NCI-H345 treated with DMSO at 0.1 percent for 48 hours (cell line): ENCODE measurements around the gene PIEZO2.
"Not testable (repeated sequence)": the region's sequence is repeated elsewhere in the genome, so short reads cannot be mapped to it uniquely, and the experiment has no call there.

ENCODE experiments used
- DNase-seq: peaks from one replicate; lab custom pipeline; 2025; ENCODE audit not compliant: unreplicated experiment; lab: John Stamatoyannopoulos, UW

Gene PIEZO2

DNA sequence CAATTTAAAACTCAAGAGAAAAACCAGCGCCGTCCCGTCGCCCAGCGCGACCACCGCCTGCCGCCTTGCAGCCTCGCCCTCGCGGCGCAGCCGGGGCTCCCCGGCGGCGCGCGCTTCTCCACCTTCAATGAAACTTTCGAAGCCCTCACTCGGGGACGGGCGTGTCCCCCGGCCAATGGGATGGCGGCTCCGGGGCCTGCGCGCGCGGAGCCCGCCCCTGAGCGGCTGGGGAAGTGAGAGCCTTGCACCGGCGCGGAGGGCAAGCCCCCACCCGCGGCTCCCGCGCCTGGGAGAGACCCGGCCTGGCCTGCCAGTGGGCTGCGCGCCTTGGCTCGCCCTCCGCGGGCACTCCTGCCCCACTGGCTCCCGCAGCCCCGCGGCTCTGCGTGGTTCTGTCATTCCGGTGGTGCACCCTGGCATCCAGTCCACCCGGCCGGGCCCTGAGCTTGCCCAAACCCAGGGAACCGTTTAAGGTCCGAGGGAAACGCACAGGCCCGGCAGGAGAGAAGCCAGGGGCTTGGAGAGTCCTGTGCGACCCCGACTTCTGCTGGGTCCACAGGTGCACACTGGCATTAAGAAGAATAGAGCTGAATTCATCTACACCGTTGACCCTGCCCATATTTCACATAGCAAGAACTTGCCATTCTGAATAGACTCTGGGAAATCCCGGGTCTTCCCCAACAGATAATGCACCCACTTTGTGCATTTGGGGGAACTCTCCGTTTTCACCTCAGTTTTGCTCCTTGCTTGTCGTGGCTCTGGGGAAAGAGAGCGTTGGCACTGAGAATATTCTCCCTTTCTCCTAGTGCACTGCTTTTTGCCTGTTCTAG is at the start of gene PIEZO2:
Gene PIEZO2, minus strand, starts transcription at position 129 of the 830 bp plus-strand sequence. CDS start 981 bp downstream, outside the sequence.
- peak; percentile 28 for DNase-seq

DNA sequence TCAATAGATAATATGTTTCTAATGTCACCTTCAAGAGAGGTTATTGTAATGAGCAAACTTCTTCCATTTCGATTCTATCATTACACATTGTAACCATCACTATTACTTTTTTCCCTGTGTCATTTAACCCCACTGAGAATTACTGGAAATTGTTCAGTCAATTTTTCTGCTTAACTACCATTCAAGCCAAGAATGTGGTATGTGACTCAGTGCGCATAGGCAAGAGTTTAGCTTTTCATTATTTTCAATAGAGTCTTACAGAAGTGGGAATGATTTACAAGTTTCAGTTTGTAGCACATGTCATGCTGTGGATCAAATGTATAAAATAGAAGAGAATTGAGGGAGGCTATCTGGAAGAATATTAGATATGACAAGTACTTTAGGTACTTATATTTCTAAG is 34.3 kb upstream of the PIEZO2 start:
- no peak for DNase-seq

DNA sequence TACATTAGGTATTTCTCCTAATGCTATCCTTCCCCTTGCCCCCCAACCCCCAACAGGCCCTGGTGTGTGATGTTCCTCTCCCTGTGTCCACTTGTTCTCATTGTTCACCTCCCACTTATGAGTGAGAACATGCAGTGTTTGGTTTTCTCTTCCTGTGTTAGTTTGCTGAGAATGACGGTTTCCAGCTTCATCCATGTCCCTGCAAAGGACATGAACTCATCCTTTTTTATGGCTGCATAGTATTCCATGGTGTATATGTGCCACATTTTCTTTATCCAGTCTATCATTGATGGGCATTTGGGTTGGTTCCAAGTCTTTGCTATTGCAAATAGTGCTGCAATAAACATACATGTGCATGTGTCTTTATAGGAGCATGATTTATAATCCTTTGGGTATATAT is 32.3 kb upstream of the PIEZO2 start:
- DNase-seq = not testable (repeated sequence)

DNA sequence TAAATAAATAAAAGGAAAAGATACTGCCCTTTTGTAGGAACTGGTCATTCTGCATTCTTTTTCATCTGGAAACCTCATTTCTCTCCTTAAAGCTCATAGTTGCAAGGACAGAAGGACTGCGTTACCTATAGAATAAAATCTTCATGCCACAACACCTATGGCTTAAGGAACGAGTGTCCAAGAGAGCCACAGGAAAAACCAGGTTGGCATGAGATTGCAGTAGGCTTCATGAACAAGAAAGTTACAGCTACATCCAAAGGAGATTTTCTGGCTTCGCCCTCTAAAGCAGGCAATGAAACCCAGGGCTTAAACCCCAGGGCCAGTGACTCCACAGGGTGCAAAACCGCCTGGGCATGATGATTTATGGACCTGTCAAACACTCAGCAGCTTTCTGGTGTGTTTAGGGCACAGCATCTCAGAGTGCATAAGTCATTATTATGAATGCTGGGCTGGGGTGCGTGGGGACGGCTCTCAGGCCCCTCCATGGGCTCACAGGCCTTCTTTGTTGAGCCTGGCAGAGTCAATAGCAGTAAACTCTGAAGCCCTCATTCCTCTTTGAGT is 30.7 kb upstream of the PIEZO2 start:
- no peak for DNase-seq

DNA sequence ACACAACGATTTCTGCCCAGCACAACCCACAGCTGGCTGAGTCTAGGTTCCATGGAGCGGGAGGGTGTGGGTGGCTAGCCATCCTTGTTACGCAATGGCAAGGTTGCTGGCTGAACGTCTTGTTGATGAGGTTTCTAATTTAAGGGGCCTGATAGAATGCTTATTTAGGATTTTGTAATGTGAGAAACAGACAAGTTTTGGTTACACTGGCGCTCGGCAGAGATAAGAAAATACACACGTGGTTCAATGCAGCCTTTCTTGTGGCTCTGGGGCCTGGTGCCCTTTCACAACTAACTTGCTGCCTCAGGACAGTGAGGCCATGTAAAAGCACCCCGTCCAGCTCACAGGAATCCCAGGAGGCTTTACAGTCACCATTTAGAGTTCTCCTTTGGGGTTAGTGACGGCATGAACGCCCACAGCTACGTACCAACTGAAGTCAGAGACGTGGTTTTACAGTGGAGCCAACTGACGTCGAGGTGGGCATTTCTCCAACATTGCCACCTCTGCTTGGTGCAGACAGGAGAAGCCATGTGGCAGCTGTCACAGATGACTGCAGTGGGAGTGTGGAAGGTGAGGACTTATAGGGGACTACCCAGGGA is 29.7 kb upstream of the PIEZO2 start:
- no peak for DNase-seq

DNA sequence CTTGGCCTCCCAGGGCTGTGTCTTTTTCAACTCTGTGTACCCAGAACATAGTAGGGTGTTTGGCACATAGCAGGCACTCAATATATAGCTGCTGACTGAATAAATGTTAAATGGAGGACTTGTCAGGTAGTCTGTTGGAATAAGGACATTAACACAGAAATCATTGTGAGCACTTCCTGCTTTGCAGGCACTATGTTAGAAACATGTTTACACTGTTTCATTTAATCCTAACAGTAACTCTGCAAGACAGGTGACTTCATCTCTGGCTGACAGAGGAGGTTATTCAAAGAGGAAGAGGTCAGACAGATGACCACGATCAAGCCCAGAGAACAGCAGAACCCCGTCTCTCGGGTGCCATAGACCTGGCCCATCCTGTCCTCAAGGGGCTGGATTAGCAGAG is 28.0 kb upstream of the PIEZO2 start:
- no peak for DNase-seq

DNA sequence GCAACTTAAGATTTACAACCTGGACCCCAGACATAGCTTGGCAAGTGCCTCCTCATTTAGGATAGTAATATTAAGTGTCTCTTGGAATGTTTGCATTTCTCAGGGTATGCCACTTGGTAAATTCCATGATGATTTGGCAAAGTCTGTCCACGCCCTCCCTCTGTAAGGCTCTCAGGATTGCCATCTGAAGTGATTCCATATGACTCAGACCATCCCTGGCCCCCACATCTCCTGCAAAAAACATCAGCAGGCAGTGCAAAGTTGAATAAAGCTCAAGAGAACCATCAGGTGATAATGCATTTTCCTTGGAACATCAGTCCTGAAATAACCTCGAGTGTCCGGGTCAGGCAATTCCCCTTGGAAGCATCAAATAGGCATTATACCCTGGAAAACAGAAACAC is 27.1 kb upstream of the PIEZO2 start:
- no peak for DNase-seq

DNA sequence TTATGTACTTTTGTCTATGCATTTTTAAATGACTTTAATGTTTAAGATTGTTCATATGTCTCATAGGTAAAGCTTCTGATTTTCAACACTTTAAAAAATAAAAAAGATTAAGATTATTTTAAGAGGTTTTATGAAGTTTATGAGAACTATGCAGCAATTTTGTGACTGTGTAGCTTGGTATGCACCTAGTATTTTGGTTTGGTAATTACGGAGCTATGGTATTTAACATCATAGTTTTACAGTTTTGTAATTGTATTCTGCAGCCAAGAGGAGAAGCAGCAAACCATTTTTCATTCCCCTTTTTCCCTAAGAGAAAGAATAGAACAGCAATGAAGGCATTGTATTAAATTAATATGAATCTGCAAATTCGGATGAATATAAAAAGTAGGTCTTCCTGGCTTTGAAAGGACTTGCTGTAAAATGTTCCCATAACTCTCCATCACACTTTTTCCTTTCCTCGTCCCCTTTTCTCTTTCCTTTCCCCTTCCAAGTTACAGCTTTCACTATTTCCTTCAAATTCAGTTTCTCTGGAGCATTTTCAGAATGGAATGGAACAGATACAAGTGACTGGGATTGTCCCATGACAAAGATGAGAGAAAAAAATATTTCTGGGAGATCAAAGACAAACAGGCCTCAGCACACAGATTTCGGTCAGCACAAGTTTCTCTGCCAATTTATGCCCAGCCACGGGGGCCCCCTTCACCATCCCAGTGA is 26.1 kb upstream of the PIEZO2 start:
- DNase-seq = no peak

DNA sequence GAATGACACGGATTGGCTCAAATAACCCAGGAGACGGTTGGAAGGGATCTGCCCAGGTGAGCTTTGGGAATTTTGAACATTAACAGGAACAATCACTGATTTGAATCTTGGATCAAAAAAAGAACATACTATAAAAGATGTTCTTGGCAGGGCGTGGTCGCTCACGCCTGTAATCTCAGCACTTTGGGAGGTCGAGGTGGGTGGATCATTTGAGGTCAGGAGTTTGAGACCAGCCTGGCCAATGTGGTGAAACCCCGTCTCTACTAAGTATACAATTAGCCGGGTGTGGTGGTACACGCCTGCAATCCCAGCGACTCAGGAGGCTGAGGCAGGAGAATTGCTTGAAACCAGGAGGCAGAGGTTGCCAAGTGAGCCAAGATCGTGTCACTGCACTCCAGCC is 24.8 kb upstream of the PIEZO2 start:
- not testable (repeated sequence) for DNase-seq

DNA sequence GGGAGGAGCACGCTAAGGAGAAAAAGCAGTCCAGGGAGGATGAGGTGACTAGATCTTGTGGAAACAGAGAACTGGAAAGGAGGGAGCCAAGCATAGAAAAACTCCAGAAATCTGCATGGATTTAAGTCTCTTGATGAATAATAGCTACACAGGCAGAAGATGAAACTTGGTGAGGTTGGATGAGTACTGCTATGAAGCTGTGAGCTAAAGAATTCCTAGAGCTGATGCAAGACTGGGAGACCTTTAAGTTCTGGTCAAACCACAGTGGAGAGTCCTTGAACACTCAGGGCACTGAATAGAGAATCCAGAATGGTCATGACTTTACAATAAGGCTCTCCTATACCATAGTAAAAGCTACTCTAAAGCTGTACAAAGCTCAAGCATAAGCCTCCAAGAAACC is 18.4 kb upstream of the PIEZO2 start:
- no peak for DNase-seq

DNA sequence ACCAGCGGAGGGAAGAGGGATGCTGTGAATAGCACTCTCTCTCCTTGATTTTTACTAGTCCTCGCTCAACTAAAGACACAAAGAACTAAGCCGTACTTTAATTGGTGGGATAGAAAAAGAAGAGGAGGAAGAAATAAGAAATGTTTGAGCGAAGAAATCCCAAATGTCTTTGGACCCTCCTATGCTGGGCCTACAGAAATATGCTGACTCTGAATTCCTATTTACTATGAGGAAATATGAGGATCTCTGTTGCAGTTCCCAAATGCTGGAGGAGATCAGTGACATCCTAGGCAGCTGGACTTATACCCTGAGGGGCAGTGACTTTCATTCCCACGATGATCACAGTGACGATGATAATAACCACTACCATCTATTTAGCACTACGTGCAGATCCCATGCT is 16.6 kb upstream of the PIEZO2 start:
- DNase-seq = no peak

DNA sequence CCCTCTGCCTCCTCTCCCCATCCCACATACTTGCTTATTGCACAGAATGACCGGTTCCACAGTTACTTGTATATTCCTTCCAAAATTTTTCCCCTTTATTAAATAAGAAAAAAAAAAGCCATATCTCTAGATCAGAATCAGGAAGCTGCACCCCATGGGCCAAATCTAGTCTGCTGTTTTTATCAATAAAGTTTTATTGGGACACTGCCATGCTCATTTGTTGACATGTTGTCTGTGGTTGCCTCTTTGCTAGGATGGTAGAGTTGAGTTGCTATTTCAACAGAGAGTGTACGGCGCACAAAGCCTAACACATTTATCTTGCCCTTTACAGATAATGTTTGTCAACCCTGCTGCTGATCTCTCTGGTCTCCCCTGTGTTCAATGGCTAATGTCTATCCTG is 15.8 kb upstream of the PIEZO2 start:
- DNase-seq = no peak

DNA sequence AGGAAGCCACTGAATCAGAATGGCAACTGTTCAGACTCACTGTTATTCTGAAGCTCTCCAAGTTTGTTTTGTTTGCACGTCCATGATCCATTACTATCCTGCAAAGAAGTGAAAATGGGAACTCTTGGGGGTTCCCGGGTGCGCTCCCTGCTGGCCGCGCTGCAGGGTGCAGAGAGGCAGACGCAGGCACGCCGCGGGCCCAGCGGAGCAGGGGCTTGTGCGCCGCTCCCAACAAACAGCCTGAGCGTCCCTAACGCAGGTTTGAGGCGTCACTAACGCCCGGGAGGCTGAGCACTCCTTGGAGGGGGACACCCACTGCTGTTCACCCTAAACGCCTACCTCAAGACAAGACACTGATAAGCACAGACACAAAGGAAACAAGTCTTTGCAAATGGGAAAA is 14.3 kb upstream of the PIEZO2 start:
- no peak for DNase-seq

DNA sequence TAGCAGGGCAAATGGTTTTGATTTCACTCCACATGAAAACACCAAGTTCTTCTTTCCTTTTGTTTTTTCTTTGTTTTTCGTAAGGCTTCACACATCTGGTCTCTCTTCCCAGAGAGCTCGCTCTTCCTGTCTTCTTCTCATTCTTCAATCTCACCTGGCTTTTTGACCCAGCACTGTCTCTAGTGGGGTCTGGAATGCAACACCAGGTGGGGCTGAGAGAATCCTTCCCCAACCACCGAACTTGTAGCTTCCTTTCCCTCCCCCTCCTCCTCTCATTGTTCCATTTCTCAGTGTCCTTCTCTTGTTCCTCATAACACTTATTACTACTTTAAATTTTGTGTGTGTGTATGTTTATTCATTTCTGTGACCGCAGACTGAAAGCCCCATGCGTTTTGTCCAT is 13.5 kb upstream of the PIEZO2 start:
- DNase-seq = no peak

DNA sequence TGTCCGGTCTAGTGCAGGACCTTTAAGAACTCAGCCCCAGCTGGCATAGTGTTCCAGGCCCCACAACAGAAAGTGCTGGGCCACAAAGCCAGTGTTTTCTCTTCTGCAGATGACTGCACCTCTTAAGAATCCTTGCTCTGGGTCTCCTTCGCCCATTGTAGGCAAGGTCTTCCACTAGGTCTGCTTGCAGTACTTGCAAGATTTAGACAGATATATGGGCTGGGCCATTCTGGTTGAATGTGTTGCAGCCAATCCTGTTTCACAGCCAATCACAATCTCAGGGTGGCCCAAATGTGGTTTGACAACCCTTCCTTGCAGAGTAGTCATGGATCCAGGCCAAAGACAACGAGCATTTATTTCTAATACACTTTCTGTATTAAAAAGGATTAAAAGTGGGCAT is 13.1 kb upstream of the PIEZO2 start:
- DNase-seq = no peak

DNA sequence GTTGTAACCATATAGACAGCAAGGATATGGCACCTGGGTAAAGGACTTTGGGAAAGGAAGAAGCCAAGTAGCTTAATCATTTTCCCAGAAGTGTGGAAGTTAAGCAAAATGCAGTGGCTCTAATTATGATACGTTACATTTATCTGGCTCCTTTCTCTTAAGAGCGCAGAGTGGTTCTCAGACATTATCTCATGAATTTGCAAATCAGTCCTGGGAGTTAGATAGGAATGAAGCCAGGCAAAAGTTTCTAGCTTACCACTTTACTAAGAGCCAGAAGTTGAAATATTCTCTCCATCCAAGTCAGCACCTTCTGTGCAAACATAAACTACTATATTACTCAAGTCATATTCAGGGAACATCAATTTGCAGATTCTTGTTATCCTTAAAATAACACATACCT is 10.9 kb upstream of the PIEZO2 start:
- no peak for DNase-seq

DNA sequence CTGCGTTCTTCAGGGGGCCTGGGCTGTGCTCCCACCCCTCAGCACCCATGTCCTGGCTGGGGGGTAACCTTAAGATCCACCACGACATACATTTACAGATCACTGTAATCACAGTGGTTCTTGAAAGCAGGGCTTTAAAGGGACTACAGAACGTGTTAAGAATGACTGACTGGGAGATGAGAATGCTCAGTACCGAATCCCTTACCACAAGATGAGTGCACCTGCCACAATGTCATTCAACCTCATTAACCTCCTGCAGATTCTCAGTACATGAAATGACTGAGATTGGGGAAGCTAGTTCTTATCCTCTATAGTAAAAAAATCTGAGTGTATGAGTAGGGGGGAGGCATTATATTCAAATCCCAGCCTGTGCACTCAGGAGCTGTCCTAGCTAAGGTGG is 10.5 kb upstream of the PIEZO2 start:
- no peak for DNase-seq

DNA sequence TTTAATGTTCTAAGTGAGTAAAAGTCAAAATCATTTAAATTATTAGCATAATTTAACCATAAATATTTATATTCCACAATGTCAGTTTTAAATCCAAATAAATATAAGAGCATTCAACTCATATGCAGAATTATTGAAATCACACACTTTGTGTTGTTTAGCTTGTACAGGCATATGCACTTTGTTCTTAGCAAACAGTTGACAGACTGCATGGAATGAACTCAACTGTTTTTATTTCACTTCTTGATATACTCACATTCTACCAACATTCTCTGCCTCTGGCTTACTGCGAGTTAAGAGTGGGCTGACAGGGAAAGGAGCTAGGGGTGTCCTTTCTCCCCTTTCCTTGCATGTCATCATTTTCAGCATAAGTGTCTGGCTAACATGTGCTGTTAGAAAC is 7.6 kb upstream of the PIEZO2 start:
- DNase-seq = no peak

DNA sequence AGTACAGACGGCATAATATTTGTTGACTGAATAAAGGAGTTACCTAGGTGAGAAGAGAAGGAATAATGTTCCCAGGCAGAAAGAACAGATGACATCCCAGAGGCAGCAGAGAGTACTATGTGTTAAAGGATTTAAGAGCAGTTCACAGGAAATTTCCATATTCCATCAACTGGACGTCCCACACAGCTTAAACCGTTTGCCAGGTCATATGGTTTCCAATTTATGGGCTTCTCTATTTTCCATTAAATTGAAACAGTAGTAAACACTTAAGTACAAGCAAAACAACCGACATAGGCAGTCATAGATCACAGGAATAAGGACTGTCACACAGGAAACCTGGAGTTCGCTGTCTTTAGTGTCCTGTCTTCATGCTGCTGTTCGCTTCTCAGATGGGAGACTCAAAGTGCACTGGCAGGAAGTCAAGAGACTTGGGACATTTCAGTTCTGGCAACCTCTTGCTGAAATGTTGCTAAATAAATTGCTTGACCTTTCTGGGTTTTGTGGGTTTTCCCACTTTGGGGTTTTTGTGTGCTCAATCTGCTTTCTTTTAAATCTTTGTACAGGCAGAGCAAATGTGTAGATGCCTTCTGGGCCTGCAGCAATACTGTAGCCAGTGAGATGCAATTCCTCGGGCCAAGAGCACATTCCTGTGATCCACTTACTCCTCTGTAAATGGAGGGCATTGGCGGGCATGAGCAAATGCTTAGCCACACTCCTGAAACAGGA is 5.8 kb upstream of the PIEZO2 start:
- DNase-seq = no peak

DNA sequence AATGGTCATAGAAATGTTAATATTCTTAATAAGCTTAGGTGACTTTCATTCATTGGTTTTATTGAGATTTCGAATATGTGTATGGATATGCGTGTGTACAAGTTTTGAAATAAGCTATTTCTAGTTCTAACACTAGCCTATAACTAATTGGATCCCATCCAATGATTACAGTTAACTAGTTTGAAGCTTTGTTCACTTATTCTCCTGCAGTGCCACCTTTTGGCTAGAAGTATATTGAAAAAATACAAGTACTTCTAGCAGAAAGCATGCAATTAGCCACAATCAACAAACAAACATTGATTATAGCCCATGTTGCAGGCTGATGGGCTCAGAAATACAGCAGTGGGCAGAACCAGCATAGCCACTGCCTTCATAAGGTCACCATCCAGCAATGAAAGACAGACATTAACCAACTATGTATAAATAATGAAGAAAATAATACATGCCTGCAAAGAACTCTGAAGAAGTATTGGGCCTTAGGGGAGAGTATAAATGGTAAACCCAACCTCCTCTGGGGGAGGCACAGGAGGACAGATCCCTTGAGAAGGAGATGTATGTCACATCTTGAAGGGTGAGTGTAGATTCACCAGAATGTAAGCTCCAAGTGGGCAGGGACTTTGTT is 5.1 kb upstream of the PIEZO2 start:
- DNase-seq = peak; percentile 55

DNA sequence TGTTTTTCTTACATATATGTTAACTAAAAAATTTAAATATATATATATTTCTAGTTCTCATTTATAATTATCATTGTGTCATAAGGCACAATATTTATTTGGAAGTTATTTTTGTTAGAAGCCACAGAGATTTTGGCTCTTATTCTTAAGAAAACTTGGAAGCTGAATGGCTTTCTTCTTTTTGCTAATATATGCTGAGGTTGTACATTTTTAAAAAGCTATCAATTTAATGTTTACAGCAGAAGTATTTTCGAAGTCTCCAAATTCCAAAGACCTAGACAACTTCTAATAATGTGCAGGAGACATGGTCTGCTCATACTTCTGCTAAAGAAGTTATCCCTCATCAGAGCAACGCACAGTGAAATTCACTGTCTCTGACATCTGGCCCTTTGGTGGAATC is 3.7 kb upstream of the PIEZO2 start:
- DNase-seq = no peak
